Fibroblast of mammary gland (primary cell): ENCODE results near the gene RAMP3.

Experiments
- DNase-seq: peaks from one replicate; pipeline ENCODE4 v3.0.0-alpha.2; 2010; ENCODE audit warnings: low read depth
- H3K4me3 ChIP-seq: 2 replicates; pipeline ENCODE4 v1.5.1; 2011; ENCODE audit warnings: low read depth, mild to moderate bottlenecking, low read length, moderate library complexity; ENCODE audit not compliant: control insufficient read depth
- CTCF ChIP-seq: conservative IDR thresholded peaks from 2 replicates; pipeline ENCODE4 v1.5.1; 2011; ENCODE audit warnings: low read depth, low read length, inconsistent platforms; ENCODE audit not compliant: control insufficient read depth, insufficient read depth

The RAMP3 gene

GRCh38 chr7:45189151-45189970, 31.8 kb downstream of the RAMP3 start:
- no peak overlapping the region for H3K4me3 ChIP-seq
- DNase-seq = no peak
- TF ChIP-seq CTCF = no peak

GRCh38 chr7:45190406-45191165, 33.0 kb downstream of the RAMP3 start:
- H3K4me3 ChIP-seq = no peak overlapping the region
- no peak for TF ChIP-seq CTCF
- DNase-seq = no peak

GRCh38 chr7:45191396-45191795, 33.8 kb downstream of the RAMP3 start:
- no peak for DNase-seq
- no peak overlapping the region for H3K4me3 ChIP-seq
- TF ChIP-seq CTCF = no peak

GRCh38 chr7:45192621-45193041, 35.0 kb downstream of the RAMP3 start:
- TF ChIP-seq CTCF = no peak
- no peak for DNase-seq
- H3K4me3 ChIP-seq = no peak overlapping the region

GRCh38 chr7:45193828-45194227, 36.2 kb downstream of the RAMP3 start:
- TF ChIP-seq CTCF = no peak
- H3K4me3 ChIP-seq = no peak overlapping the region
- no peak for DNase-seq

- TF ChIP-seq CTCF = no peak
- no peak for DNase-seq
- no peak overlapping the region for H3K4me3 ChIP-seq
Observed at GRCh38 chr7:45196374-45196773, 38.8 kb downstream of the RAMP3 start.
